GM12878 (cell line): ENCODE measurements around the gene PLEKHM3. TPM values are rescaled to one million over a fixed set of nuclear protein-coding genes. Genes with fewer than 3 reads are reported as not detected.

Source experiments
- ATAC-seq: fragments of 200-7000 bp; cut with Tn5 transposase; 3 replicates; pipeline ENCODE4 v1.9.1; 2020; ENCODE audit warnings: mild to moderate bottlenecking, moderate library complexity
- BruUV-seq: library from RNA; stranded (reverse); fragments of 400-500 nt; replicated peaks from 2 replicates; lab custom pipeline; 2021; lab: Mats Ljungman, UMichigan
- CTCF ChIA-PET: fragments of 300-600 bp; sonication (Branson Sonifier 250); formaldehyde crosslinking; extraction: SDS; loops from one replicate; lab custom pipeline; 2021; ENCODE audit warnings: inconsistent platforms; lab: Yijun Ruan, JAX
- POLR2A ChIA-PET: fragments of 350-600 bp; formaldehyde crosslinking; extraction: SDS; loops from one replicate; lab custom pipeline; 2021; ENCODE audit warnings: inconsistent platforms; lab: Charles Lee
- RAD21 ChIA-PET: fragments of 300-600 bp; sonication (Branson Sonifier 250); formaldehyde crosslinking; loops from one replicate; lab custom pipeline; 2023; ENCODE audit warnings: antibody characterized with exemption; ENCODE audit not compliant: unreplicated experiment; lab: Charles Lee
- SMC1A ChIA-PET: fragments of 300-600 bp; sonication (Branson Sonifier 250); formaldehyde crosslinking; loops from one replicate; lab custom pipeline; 2023; ENCODE audit not compliant: unreplicated experiment, uncharacterized antibody; lab: Charles Lee
- DNase-seq: peaks from one replicate; pipeline ENCODE4 v3.0.0-alpha.2; 2011; ENCODE audit warnings: low read depth, low spot score
- FAIRE-seq: peaks from 3 replicates; lab custom pipeline; 2011; peaks lifted over from hg19 to GRCh38; lab: Jason Lieb, UNC
- H2AFZ ChIP-seq: 2 replicates; pipeline ENCODE4 v1.6.0; 2011; ENCODE audit warnings: low read depth, low read length, control low read depth; ENCODE audit not compliant: control insufficient read depth
- H3K27ac ChIP-seq: 2 replicates; pipeline ENCODE4 v1.5.1; 2011; ENCODE audit warnings: control low read depth; ENCODE audit not compliant: control insufficient read depth, insufficient read depth
- H3K27me3 ChIP-seq, 2 experiments: replicated peaks in 1 of 2; 2 replicates each; pipeline versions ENCODE4 v1.6.0 to v1.6.1; 2011; ENCODE audit warnings: low read length in 1 of 2; ENCODE audit not compliant: control insufficient read depth in 2 of 2, insufficient read depth in 2 of 2
- H3K36me3 ChIP-seq, 2 experiments: 2 replicates each; pipeline ENCODE4 v1.5.1; 2011; ENCODE audit warnings: low read length in 1 of 2; ENCODE audit not compliant: control insufficient read depth in 2 of 2, insufficient read depth in 2 of 2
- H3K4me1 ChIP-seq: 2 replicates; pipeline ENCODE4 v1.6.1; 2011; ENCODE audit warnings: mild to moderate bottlenecking, low read length, moderate library complexity, mixed read lengths; ENCODE audit not compliant: control insufficient read depth, insufficient read depth
- H3K4me2 ChIP-seq: 2 replicates; pipeline ENCODE4 v1.6.0; 2011; ENCODE audit warnings: control low read depth; ENCODE audit not compliant: control insufficient read depth, insufficient read depth
- H3K4me3 ChIP-seq: fragments of 200-600 bp; sonication (generic); 2 replicates; pipeline ENCODE4 v1.5.1; 2016
- H3K79me2 ChIP-seq: 2 replicates; pipeline ENCODE4 v1.6.0; 2011; ENCODE audit warnings: low read length; ENCODE audit not compliant: control insufficient read depth, insufficient read depth
- H3K9ac ChIP-seq: 2 replicates; pipeline ENCODE4 v1.8.0; 2011; ENCODE audit warnings: low read length, control low read depth, mixed read lengths; ENCODE audit not compliant: control insufficient read depth, insufficient read depth
- H3K9me3 ChIP-seq: replicated peaks from 3 replicates; pipeline ENCODE4 v1.5.1; 2011; ENCODE audit warnings: mild to moderate bottlenecking, low read length; ENCODE audit not compliant: control insufficient read depth, insufficient read depth
- H4K20me1 ChIP-seq: 2 replicates; pipeline ENCODE4 v1.6.0; 2011; ENCODE audit not compliant: control insufficient read depth, insufficient read depth
- BACH1 ChIP-seq: fragments of 450-650 bp; IDR thresholded peaks from 2 replicates; pipeline ENCODE4 v1.6.1; 2017; ENCODE audit warnings: mild to moderate bottlenecking, borderline replicate concordance
- EED ChIP-seq: sonication (generic); IDR thresholded peaks from 2 replicates; pipeline ENCODE4 v1.6.1; 2016; ENCODE audit warnings: antibody characterized with exemption, low read depth
- EP300 ChIP-seq, 2 experiments: fragments of 150-350 bp in 1 of 2; IDR thresholded peaks; 2 replicates each; pipeline ENCODE4 v1.6.1; 2011 to 2012; ENCODE audit warnings: low read depth in 2 of 2, low read length in 2 of 2, borderline replicate concordance in 1 of 2, improper control_type of control experiment in 1 of 2, inconsistent platforms in 1 of 2; ENCODE audit not compliant: control insufficient read depth in 1 of 2
- HDAC2 ChIP-seq: fragments of 200-600 bp; sonication (generic); IDR thresholded peaks from 2 replicates; pipeline ENCODE4 v1.6.1; 2017
- KLF5 ChIP-seq: fragments of 450-650 bp; IDR thresholded peaks from 2 replicates; pipeline ENCODE4 v1.6.1; 2014; ENCODE audit warnings: mild to moderate bottlenecking; ENCODE audit not compliant: partially characterized antibody
- LARP7 ChIP-seq: fragments of 450-650 bp; IDR thresholded peaks from 2 replicates; pipeline ENCODE4 v1.6.1; 2017; ENCODE audit warnings: mild to moderate bottlenecking
- PAX8 ChIP-seq: fragments of 450-650 bp; IDR thresholded peaks from 2 replicates; pipeline ENCODE4 v1.6.1; 2017; ENCODE audit warnings: mild to moderate bottlenecking, moderate library complexity
- PML ChIP-seq: IDR thresholded peaks from 2 replicates; pipeline ENCODE4 v1.6.1; 2012; ENCODE audit warnings: low read length, inconsistent platforms
- RAD21 ChIP-seq: IDR thresholded peaks from 2 replicates; pipeline ENCODE4 v1.6.1; 2011; ENCODE audit warnings: mild to moderate bottlenecking, low read depth, low read length, moderate library complexity; ENCODE audit not compliant: insufficient read depth
- RAD51 ChIP-seq: fragments of 450-650 bp; IDR thresholded peaks from 2 replicates; pipeline ENCODE4 v1.6.1; 2016; ENCODE audit warnings: moderate library complexity, mild to moderate bottlenecking, inconsistent platforms
- RFX5 ChIP-seq: IDR thresholded peaks from 2 replicates; pipeline ENCODE4 v1.6.1; 2011; ENCODE audit warnings: low read depth, low read length, improper control_type of control experiment
- SMC3 ChIP-seq: IDR thresholded peaks from 2 replicates; pipeline ENCODE4 v1.6.1; 2011; ENCODE audit warnings: low read length, improper control_type of control experiment, borderline replicate concordance
- SRF ChIP-seq, 2 experiments: IDR thresholded peaks; 2 replicates each; pipeline ENCODE4 v1.6.1; 2011; ENCODE audit warnings: low read depth in 2 of 2, low read length in 2 of 2, mild to moderate bottlenecking in 1 of 2, moderate library complexity in 1 of 2
- TAF1 ChIP-seq: IDR thresholded peaks from 2 replicates; pipeline ENCODE4 v1.6.1; 2011; ENCODE audit warnings: mild to moderate bottlenecking, low read depth, low read length, borderline replicate concordance
- WGBS: methylation state at CpG from one replicate; pipeline ENCODE4 v1.1.6; 2016; ENCODE audit warnings: low lambda C conversion rate; ENCODE audit not compliant: insufficient replicate concordance, insufficient coverage; ENCODE audit errors: missing lambda C conversion rate; 5-methylcytosine and 5-hydroxymethylcytosine counted together
- in situ Hi-C: fragments of 300-500 bp; cut with MboI; formaldehyde crosslinking; loops from 9 replicates; pipeline ENCODE4 v1.14.3; 2018; ENCODE audit warnings: mixed read lengths
- intact Hi-C: fragments of 100-400 bp; cut with micrococcal nuclease; formaldehyde crosslinking; loops from one replicate; pipeline ENCODE4 v1.14.2; 2022; ENCODE audit not compliant: unreplicated experiment
- polyA plus RNA-seq, 11 experiments: library from polyadenylated mRNA; depleted of rRNA in 4 of 11; unstranded in 6 of 11; stranded (reverse) in 5 of 11; fragments of >200 nt; fragmentation: Nextera tagmentation in 4 of 11; fragmentation: Illumina TruSeq in 1 of 11; extraction: Ambion mirVana in 4 of 11; extraction: Trizol in 1 of 11; gene quantifications; 1 replicate in 1 of 11; 2 replicates in 10 of 11; pipeline versions ENCODE4 v1.2.1 to v1.2.3, GENCODE V29; 2011 to 2016; ENCODE audit warnings: inconsistent platforms in 2 of 11, missing spikeins in 2 of 11, low read depth in 1 of 11
- total RNA-seq, 4 experiments: library from RNA; depleted of rRNA in 3 of 4; stranded (reverse); fragments of >200 nt in 3 of 4; fragmentation: Illumina TruSeq in 1 of 4; extraction: Trizol in 1 of 4; gene quantifications; 2 replicates each; pipeline versions ENCODE4 v1.2.1 to v1.2.3, GENCODE V29; 2013 to 2021
- TF ChIP-seq, protein P1 (sequence below): fragments of 450-650 bp; IDR thresholded peaks from 2 replicates; pipeline ENCODE4 v1.6.1; 2017; ENCODE audit warnings: low read depth, mild to moderate bottlenecking, moderate library complexity
- TF ChIP-seq, protein P2 (sequence below): IDR thresholded peaks from 2 replicates; pipeline ENCODE4 v1.6.1; 2011; ENCODE audit warnings: mild to moderate bottlenecking, low read depth, low read length, moderate library complexity; ENCODE audit not compliant: insufficient replicate concordance

Gene PLEKHM3
- total and polyA plus RNA-seq, 10 of the 15 experiments (the other 5 are each of a cell fraction or from before 2014, with no cell fraction given) = 1.4 to 5.6 (median 3.0) TPM

DNA sequence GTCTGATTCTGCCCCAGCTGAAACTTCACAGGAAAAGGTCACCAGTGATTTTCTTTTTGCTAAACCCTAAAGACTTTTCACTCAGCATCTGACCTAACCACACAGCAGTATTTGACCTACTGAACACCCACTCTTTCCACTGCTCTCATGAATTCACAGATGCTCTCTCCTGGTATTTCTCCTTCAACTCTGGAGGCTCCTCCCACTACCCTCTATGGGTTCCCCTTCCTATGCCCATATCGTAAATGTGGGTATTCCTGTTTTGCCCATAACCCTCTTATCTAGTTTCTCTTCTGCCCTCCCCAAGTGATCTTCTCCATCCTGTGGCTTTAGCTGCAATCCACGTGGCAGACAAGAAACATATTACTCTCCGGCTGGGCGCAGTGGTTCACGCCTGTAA lies 7.6 kb downstream of the PLEKHM3 start:
- WGBS = 71% methylated on average over 5 of the region's 5 CpGs
- intact Hi-C loops = no loop called here
- in situ Hi-C loops = no loop called here

DNA sequence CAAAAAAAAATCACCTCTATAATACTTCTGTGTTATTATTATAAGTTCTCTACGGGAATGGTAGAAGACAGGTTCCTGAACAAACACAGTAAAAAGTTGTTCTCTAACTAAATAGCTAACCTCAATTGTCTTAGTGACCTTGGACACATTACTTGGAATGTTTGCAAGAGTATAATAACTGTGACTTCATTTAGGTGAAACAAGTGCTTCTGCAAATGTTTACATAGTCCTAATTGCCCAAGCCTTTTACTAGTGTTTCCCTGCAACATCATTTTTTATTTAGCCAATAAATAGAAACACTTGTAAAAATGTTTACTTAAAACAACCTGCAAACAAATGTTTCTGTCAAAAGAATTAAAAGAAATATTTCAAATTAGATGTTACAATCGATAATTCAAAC lies 9.9 kb downstream of the PLEKHM3 start:
- RAD21 ChIA-PET = interaction anchor here (1.9 kb wide), 1 partner anchor 9 kb away, joined by 4 read pairs; the partner anchor contains the start of gene PLEKHM3
- BruUV-seq = no TSS peak
- no peak for DNase-seq
- CTCF ChIA-PET = interaction anchor here (1.2 to 2.1 kb wide), 2 partner anchors 43 to 249 kb away, joined by 3 to 5 read pairs; no protein-coding TSS in a partner anchor
- Histone ChIP-seq H4K20me1 (no peaks in the 10 kb centered on the region), H3K79me2 (no peaks in the 10 kb centered on the region), H3K4me2 (no peak overlapping the region), H3K4me3 (no peak overlapping the region), H3K27me3 (no peaks in the 10 kb centered on the region), H2AFZ (no peak overlapping the region), H3K9ac (no peak overlapping the region), H3K27ac (no peak overlapping the region), H3K36me3 (no peaks in the 10 kb centered on the region), H3K4me1 (no peaks in the 10 kb centered on the region), H3K9me3 (no peaks in the 10 kb centered on the region)
- WGBS = 52% methylated on average over 2 of the region's 2 CpGs
- no peak for ATAC-seq
- POLR2A ChIA-PET = interaction anchor here (0.5 kb wide), 1 partner anchor 350 kb away, joined by 3 read pairs; no protein-coding TSS in a partner anchor
- FAIRE-seq = no peak
- intact Hi-C loops = no loop called here
- in situ Hi-C loops = no loop called here
- SMC1A ChIA-PET = interaction anchor here (0.5 kb wide), 1 partner anchor 30 kb away, joined by 3 read pairs; no protein-coding TSS in a partner anchor
- TF ChIP-seq RAD51 (no peak), PML (no peak), LARP7 (no peak), SRF (IDR thresholded peaks at IDR 0.05; ENCODE audit: low read depth in 2 of 2, low read length in 2 of 2) (no peak), KLF5 (no peak), TAF1 (no peak), PAX8 (no peak), RAD21 (no peak), BACH1 (no peak), EP300 (IDR thresholded peaks at IDR 0.05; ENCODE audit: borderline replicate concordance in 1 of 2, control insufficient read depth in 1 of 2, low read depth in 2 of 2, low read length in 2 of 2) (no peak)
- TF ChIP-seq, protein P1, sequence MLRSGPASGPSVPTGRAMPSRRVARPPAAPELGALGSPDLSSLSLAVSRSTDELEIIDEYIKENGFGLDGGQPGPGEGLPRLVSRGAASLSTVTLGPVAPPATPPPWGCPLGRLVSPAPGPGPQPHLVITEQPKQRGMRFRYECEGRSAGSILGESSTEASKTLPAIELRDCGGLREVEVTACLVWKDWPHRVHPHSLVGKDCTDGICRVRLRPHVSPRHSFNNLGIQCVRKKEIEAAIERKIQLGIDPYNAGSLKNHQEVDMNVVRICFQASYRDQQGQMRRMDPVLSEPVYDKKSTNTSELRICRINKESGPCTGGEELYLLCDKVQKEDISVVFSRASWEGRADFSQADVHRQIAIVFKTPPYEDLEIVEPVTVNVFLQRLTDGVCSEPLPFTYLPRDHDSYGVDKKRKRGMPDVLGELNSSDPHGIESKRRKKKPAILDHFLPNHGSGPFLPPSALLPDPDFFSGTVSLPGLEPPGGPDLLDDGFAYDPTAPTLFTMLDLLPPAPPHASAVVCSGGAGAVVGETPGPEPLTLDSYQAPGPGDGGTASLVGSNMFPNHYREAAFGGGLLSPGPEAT = no peak
- TF ChIP-seq, protein P2, sequence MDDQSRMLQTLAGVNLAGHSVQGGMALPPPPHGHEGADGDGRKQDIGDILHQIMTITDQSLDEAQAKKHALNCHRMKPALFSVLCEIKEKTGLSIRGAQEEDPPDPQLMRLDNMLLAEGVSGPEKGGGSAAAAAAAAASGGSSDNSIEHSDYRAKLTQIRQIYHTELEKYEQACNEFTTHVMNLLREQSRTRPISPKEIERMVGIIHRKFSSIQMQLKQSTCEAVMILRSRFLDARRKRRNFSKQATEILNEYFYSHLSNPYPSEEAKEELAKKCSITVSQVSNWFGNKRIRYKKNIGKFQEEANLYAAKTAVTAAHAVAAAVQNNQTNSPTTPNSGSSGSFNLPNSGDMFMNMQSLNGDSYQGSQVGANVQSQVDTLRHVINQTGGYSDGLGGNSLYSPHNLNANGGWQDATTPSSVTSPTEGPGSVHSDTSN = no peak

More for the DNA sequence above, 7.6 kb downstream of the PLEKHM3 start:
- Histone ChIP-seq H3K4me2 (no peak overlapping the region), H2AFZ (no peak overlapping the region), H4K20me1 (no peaks in the 10 kb centered on the region), H3K27ac (no peak overlapping the region), H3K9ac (no peak overlapping the region), H3K79me2 (no peaks in the 10 kb centered on the region), H3K4me1 (no peaks in the 10 kb centered on the region), H3K9me3 (no peaks in the 10 kb centered on the region), H3K4me3 (no peak overlapping the region), H3K27me3 (no peaks in the 10 kb centered on the region), H3K36me3 (no peaks in the 10 kb centered on the region)
- ChIA-PET SMC1A (no interaction called here), CTCF (interaction anchor here (0.7 to 1.1 kb wide), 2 partner anchors 23 to 273 kb away, joined by 3 to 4 read pairs; no protein-coding TSS in a partner anchor), POLR2A (interaction anchor here (0.6 kb wide), 1 partner anchor 243 kb away, joined by 4 read pairs; no protein-coding TSS in a partner anchor), RAD21 (no interaction called here)
- FAIRE-seq = no peak
- TF ChIP-seq SMC3 = no peak
- no peak for TF ChIP-seq HDAC2
- no peak for TF ChIP-seq EED
- no peak for TF ChIP-seq RFX5
- TF ChIP-seq RAD21 = no peak
- ATAC-seq = no peak
- BruUV-seq = no TSS peak
- no peak for DNase-seq
